ENCODE measurements around the gene MTFP1.
A peak's percentile ranks its signal among the peaks of the same experiment; 100 is the strongest.
"Not testable (repeated sequence)": the region's sequence is repeated elsewhere in the genome, so short reads cannot be mapped to it uniquely, and the experiment has no call there.

Gene MTFP1

DNA sequence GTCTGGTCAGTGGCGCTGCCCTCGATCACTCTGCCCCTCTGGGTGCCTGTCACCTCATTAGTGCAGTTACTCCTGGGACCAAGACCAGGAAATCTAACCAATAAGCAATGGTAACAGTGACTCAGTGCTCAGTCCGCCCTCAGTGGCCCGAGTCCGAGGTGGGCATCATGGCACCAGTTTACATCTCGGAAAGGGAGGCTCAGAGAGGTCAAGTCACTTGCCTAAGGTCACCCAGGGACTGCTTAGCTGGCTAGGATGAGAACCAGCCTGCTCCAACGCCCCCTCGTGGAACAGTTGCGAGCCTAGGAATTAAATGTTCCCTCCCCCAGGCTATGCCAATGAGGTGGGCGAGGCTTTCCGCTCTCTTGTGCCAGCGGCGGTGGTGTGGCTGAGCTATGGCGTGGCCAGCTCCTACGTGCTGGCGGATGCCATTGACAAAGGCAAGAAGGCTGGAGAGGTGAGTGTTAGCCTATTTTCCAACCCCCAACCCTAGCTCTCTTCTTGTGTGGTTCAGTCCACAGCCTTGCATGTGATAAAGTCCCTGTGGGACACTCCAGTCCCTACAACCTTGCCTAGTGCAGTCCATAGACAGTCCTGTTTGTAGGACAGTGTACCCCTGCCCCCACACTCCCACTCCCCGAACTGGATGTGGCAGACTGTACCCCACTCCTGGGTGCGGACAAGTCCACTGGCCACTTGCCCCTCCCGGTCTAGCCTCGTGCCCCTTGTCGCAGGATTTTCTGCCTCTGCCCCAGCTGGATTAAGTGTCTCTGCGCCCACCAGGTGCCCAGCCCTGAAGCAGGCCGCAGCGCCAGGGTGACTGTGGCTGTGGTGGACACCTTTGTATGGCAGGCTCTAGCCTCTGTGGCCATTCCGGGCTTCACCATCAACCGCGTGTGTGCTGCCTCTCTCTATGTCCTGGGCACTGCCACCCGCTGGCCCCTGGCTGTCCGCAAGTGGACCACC is 1.1 kb downstream of the MTFP1 start:
- DNase-seq (ENCODE audit: low read depth in 3 of 3) = peak; percentile 73 to 91 (median 81)

DNA sequence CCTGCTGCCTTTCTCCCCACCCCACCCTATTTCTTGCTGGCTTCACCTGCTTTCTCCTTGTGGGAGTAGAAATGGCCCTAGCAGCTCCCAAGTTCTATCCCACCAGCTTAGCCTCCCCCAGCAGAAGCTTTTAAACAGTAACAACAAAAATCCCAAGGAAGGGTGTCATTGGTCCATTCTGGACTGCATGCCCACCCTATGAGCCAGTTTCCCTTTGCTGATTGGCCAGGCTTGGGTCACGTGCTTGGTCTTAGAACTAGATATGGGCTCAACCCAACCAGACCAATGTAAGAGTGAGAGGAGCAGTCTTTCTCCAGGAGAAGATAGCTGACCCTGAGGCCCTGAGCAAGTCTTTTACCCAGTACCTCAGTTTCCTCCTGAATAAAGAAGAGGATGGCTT is 2.3 kb downstream of the MTFP1 start:
- no peak for DNase-seq (ENCODE audit: low read depth in 3 of 3)

DNA sequence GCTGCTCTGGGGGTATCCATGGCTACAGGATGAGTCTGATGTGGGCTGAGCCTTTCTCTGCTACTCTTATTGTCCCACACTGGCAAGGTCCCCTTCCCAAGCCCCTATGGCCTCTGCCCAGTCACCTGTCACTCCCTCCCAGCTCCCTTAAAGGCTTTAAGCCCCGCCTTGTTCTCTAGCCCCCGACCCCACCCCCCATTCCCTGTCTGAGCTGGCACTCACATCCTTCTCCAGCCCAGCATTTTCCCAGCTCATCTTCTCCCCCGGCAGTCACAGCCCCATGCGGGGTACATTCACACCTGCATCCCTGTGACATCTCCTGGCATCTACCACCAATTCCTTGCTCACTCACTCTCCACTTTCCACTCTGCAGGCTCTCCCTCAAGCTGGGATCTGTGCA is 4.3 kb downstream of the MTFP1 start:
- no peak for DNase-seq (ENCODE audit: low read depth in 3 of 3)

DNA sequence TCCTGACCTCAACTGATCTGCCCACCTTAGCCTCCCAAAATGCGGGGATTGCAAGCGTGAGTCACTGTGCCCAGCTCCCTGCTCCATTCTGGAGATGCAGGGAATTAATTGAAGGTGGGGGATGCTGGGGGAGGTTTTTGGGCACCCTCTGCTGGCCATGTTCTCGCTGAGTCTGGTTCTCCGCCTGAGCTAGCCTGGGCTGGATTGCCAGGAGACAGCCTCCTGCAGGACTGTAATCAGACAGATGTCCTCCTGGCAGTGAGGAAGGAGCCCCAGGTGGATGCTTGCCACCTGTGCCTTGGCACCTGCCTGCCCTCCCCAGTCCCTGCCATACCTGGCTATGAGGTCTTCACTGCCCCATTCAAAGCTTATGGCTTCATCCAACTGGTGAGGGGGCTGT is 5.4 kb downstream of the MTFP1 start:
- no peak for DNase-seq (ENCODE audit: low read depth in 3 of 3)

DNA sequence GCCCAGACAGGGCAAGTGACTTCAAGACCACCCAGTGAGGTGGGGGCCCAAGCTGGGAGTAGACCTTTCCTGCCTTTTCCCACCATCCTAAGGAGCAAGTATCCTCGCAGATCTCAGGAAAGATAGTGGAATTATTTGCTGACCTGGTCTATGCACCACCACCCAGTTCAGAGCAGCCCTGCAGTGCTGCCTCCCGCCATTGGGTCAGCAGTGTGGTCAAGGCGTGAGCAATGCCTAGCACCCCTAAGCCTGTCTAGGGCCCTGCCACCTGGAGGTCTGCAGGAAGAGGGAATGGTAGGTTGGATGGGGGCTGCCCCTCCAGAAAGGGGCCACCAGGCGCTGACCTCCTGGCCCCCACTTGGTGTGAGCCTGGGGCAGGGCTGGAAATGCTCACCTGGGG is 6.5 kb downstream of the MTFP1 start:
- DNase-seq (ENCODE audit: low read depth in 3 of 3) = no peak

DNA sequence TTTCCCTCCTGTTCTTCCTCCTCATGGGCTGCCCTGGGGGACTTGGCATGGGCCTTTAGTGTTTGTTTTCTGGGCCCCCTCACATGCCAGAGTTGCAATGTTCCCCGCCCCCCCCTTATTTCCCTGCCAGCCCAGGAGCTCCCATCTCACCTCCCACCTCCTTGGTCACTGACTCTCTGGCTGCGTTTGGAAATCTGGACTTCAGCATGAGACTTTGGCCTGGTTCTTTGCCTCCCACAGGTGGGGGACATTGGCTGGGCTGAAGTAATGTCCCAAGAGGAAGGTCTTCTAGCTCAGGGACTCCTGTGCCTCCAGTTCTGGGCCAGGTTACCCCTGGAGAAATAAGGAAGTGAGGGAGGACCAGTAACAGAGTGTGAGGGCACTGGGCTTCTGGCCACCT is 7.0 kb downstream of the MTFP1 start:
- no peak for DNase-seq (ENCODE audit: low read depth in 3 of 3)

DNA sequence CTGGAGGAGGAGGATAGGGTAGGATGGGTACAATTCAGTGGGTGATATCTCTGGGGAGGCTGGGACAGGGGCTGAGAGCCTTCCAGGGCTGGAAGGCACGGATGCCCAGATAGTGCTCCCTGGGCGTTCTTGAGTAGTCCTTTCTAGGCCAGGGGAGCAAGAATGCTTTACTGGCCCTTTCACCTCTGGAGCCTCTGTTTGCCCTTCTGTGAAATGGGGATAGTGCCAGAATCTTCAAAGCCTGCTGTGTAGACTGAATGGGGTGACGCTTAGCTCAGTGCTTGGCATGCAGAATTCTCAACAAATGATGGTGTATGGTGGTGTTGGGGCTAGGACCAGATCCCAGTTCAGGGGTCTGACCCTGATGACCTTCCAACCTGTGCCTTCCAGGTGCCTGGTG is 7.7 kb downstream of the MTFP1 start:
- no peak for DNase-seq (ENCODE audit: low read depth in 3 of 3)

DNA sequence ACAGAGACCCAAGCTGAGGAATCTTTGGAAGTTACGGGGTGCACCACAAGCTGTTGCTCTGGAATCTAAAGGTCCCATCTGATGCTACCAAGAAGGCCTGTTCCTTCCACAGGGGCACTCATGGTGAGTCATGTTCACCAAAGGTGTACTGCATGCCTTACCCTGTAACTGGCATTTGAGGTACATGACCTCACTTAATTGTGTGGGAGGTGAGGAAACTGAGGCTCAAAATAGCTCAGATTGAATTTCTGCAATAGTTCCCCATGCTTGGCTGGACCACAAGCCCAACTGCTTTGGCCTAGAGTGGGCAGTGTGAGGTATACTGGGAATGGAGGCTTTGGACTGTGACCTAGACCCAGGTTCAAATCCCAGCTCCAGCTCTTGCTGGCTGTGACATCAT is 8.2 kb downstream of the MTFP1 start:
- no peak for DNase-seq (ENCODE audit: low read depth in 3 of 3)

DNA sequence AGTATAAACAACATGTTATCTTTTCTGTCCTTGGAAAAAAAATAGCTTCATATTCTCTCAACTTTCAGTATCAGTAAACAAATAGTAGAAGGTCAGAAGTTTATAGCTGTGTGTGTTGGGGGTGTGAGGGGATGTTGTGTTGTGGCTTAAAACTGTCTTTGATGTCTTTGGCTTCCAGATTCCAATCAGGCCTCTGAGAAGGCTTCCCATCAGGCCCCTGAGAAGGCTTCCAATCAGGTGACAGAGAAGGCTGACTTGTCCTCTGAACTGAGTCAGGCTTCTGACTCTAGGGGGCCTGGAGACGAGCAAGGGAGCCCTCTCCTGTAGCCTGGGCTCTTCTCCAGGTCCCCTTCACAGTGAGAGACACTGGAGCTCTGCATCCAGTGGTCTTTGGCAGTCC is 9.3 kb downstream of the MTFP1 start:
- DNase-seq (ENCODE audit: low read depth in 3 of 3) = no peak

DNA sequence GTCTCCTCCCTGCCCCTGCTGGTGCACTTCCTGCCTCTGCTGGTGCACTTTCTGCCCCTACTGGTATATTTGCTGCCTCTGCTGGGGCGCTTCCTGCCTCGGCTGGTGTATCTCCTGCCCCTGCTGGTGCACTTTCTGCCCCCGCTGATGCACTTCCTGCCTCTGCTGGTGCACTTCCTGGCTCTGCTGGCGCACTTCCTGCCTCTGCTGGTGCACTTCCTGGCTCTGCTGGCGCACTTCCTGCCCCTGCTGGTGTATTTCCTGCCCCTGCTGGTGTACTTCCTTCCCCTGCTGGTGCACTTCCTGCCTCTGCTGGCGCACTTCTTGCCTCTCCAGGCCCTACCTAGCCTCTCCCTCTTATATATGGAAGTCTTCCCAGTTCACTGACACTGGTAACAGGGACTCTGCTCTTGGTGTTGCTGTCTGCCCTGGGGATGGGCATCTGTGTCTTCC is 10.1 kb downstream of the MTFP1 start:
- peak; percentile 59 to 71 (median 71) for DNase-seq (ENCODE audit: low read depth in 3 of 3)

DNA sequence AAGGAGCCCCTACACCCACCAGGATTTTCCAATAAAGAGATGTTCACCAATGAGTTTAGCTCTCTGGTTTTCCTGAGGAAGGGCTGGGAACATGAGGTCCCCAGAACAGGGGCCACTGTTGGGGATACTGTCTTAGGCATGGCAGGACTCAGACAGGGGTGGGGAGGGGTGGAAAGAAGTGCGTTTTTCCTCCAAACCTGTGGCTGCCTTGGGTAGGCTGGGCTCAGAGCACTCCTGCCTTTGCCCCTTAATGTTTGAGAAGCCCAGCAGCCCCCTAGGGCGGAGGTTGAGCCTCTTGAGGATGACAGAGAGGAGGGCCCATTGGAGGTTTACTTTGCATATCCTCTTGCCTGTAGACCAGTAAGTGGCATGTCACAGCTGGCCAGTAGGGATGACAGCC is 10.6 kb downstream of the MTFP1 start:
- no peak for DNase-seq (ENCODE audit: low read depth in 3 of 3)

DNA sequence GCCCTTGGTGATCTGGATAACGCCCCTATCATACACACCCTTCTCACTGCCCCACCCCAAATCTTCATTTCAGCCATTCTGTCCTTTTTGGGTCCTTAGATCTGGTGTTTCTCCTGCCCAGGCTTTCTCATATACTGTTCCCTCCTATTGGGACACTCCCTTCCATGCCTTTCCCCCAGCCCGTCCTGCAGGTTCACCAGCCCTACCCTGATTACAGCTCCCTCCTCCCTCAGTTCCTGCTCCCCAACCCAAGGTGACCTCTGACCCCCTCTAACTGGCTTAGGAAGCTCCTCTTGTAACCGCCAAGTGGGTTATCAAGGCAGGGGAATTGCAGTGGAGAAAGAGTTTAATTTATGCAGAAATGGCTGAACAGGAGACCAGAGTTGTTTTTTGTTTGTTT is 13.0 kb downstream of the MTFP1 start:
- no peak for DNase-seq (ENCODE audit: low read depth in 3 of 3)

DNA sequence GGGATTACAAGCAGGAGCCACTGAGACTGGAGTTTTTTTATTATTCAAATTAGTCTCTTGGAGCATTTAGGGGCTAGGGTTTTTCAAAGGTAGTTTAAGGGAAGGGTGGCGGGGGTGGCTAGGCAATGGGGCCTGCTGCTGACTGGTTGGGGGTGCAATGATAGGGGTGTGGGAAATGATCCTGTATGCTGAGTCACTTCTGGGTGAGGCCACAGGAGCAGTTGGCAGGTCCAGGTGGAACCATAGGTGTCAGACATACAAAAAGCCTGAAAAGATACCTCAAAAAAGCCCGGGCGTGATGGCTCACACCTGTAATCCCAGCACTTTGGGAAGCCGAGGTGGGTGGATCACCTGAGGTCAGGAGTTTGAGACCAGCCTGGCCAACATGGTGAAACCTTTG is 13.7 kb downstream of the MTFP1 start:
- DNase-seq (ENCODE audit: low read depth in 3 of 3) = no peak

DNA sequence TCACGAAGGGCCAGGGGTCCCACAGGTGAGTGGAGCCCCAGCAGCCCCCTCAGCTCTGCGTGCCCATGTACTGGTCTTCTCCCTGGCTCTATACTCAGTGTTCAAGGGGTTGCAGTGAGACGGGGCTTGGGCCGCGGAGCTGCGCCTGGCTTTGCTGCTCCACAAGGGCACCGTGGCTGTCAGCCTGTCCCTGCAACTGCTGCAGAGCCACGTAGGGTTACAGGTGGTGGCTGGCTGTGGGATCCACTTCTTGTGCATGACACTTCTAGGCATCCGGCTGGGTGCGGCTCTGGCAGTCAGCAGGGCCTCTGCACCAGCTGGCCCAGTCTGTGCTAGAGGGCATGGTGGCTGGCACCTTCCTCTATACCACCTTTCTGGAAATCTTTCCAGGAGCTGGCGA is 14.3 kb downstream of the MTFP1 start:
- no peak for DNase-seq (ENCODE audit: low read depth in 3 of 3)

DNA sequence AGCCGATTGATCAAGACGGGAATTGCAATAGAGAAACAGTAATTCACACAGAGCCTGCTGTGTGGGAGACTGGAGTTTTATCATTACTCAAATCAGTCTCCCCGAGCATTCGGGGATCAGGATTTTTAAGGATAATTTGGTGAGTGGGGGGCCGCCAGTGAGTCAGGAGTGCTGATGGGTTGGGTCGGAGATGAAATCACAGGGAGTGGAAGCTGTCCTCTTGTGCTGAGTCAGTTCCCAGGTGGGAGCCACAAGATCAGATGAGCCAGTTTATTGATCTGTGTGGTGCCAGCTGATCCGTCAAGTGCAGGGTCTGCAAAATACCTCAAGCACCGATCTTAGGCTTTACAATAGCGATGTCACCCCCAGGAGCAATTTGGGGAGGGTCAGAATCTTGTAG is 15.5 kb downstream of the MTFP1 start:
- no peak for DNase-seq (ENCODE audit: low read depth in 3 of 3)

DNA sequence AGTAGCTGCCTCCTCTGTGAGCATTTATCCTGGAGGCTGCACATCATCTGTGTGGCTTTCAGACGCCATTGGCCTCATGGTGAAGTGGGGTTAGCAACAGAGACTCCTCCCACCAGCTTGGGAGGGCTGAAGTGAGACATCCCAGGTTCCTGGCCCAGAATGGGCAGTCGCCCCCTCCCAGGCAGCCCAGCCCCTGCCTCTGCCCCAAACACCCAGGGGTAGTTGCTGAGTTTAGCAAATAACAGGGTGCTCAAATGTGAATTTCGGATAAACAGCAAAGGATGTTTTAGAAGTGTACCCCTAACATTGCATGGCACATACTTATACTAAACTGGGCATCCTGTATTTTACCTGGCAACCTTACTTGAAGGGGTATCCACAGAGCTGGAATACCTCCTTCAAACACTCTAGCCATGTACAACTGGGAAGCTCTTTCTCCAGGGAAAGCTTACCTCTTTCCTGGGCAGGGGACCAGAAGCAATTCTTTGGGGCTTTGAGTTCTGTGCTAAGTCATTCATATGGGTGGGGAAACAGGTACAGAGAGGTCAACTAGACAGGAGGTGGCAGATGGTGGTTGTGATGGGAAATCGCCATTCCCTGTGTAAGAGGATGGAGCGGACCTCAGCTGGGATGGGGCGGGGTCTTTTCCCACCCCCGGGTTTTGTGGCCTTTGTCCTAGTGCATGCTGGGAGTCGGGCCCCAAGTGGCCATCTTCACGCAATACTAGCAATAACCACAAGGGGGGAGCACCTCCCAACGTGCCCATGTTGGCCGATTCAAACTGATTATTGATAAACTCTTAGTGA is 19.3 kb downstream of the MTFP1 start:
- DNase-seq (ENCODE audit: low read depth in 3 of 3) = peak in 1 of 3 experiments; percentile 52

DNA sequence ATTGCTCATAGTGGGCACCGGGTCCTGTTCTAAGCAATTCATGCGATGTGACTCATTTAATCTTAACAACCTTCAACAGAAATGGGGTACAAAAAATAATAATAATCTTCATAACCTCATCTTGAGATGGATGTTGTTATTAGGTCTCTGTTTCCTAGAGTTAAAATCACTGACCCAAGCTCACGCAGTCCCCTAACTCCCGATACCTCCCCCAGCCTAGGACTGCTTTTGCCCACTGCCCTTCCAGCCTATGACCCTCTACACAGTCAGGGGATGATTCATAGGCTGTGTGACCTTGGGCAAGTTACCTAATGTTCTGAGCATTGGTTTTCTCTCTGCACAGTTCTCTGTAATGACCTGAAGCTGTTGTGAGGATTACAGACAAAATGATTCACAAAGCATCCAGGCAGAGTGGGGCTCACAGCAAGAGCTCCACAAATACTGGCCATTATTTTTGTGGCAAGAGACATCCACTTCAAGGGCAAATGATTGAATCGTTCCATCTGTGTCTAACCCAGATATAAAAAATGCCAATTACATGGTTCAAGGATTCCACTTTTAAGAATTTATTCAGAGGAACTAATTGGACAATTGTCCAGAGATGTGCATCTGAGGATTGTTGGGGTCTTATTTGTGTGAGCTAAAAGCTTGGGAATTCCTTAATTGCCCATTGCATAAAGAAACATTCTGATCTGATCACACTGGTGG is 20.0 kb downstream of the MTFP1 start:
- DNase-seq (ENCODE audit: low read depth in 3 of 3) = no peak

DNA sequence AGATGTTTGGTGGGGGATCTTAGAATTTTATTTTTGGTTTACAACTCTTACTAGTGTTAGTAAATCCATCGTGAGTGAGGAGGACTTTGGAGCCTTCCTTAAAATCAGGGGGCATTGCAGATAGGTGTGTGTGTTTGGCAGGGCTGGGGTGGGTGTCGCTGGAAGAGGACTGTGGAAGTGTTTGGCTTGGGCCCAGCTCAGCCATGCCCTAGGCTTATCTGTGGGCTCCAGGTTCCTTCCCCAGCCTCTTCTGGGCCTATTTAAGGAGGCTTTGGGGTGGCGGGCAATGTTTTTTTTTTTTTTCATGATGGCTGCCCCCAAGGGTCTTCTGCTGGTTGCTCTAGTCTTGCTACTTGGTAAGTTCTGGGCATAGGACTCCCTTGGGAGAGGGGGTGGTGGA is 22.1 kb downstream of the MTFP1 start:
- no peak for DNase-seq (ENCODE audit: low read depth in 3 of 3)

DNA sequence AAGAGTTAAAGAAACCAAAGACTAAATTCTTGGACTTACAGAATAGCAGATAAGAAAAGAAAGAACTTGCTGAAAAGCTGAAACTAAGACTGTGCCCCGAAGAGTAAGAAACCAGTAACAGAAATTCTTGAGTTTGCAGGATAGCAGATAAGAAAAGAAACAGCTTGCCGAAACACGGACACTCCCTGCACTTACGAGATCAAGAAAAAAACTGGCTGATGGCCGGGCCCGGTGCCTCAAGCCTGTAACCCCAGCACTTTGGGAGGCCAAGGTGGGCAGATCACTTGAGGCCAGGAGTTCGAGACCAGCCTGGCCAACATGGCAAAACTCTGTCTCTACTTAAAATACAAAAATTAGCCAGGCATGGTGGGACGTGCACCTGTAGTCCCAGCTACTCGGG is 25.9 kb downstream of the MTFP1 start:
- not testable (repeated sequence) for DNase-seq (ENCODE audit: low read depth in 3 of 3)

DNA sequence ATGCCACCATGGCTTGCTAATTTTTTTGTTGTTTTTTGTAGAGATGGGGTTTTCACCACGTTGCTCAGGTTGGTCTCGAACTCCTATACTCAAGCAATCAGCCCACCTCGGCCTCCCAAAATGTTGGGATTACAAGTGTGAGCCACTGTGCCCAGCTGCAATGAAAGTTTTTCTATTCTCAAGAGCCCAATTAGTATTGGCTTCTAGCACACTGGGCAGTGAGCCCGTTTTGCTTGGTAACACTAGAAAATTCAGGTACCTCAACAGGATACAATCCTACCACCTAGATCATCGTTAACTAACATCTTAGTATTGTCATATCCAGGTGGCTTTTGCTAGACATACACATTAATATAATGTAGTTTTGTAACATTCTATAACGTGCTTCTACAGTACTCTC is 27.3 kb downstream of the MTFP1 start:
- DNase-seq (ENCODE audit: low read depth in 3 of 3) = no peak

DNA sequence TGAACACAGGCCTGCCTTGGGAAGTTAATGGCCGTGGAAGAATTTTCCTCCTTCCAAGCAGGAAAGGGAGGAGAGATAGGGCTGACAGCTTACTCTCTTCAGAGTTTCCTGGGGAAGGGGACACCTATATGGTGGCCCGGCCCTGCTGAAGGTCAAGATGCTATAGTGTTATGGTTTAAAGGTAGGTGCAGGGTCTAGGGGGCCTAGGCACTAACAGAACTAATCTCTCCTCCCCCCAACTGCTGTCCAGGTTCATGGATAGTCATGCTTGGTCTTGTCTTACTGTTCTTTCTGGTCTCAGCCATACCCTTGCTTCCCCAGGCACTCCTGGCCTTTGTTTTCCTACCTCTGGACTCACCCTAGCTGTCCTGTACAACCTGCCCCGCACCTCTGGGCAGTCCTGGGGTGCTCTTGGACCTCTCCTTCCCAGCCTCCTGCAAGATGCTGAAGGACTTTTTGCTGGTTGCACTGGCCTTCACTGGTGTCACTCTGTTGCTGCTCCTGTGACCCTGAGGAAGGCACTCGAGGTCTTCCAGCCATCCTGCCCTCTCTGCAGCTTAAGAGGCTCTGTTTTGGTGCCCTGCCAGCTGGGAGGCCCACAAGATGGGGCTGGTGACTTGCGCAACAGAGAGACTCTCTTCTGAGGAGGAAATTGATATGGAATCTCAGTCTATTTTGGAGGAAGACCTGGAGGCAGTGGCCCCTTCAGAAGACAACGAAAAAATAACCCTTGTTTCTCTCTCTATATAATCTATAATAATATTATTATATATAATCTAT is 28.4 kb downstream of the MTFP1 start:
- peak in 1 of 3 experiments; percentile 33 for DNase-seq (ENCODE audit: low read depth in 3 of 3)

Measured in stimulated activated CD4-positive, alpha-beta T cell treated with anti-CD3 and anti-CD28 coated beads, TNF-alpha, amount 100 ng/mL, for 24 hours (primary cell).